Measurements from ENCODE around the gene INPP5A.

DNA sequence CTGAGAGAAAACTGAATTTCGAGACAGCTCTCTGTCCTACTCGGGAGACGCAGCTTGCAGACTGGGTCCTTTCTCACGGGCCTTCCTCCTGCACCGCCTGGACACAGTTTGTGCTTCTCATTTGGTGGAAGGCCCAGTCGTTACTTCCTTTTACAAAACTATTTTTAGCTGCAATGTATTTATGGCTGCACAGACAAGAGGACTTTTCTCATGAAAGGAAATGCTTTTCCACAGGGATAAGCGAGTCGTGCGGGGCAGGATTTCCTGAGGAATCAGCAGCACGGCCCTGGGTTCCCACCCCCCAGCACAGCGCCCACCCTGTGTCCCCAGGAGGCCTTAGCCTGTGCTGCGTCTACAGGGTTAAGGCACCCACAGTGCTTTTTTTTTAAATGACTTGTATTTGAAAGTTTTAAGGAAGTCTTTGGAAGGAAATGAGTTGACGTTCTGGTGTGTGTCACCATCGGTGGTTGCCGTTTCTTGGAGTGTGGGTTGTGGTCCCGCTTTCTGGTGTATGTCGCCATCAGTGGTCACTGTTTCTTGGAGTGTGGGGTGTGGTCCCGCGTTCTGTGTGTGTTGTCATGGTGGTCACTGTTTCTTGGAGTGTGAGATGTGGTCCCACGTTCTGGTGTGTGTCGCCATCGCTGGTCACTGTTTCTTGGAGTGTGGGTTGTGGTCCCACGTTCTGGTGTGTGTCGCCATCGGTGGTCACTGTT is 50.9 kb downstream of the INPP5A start:
- TF ChIP-seq, protein P1, sequence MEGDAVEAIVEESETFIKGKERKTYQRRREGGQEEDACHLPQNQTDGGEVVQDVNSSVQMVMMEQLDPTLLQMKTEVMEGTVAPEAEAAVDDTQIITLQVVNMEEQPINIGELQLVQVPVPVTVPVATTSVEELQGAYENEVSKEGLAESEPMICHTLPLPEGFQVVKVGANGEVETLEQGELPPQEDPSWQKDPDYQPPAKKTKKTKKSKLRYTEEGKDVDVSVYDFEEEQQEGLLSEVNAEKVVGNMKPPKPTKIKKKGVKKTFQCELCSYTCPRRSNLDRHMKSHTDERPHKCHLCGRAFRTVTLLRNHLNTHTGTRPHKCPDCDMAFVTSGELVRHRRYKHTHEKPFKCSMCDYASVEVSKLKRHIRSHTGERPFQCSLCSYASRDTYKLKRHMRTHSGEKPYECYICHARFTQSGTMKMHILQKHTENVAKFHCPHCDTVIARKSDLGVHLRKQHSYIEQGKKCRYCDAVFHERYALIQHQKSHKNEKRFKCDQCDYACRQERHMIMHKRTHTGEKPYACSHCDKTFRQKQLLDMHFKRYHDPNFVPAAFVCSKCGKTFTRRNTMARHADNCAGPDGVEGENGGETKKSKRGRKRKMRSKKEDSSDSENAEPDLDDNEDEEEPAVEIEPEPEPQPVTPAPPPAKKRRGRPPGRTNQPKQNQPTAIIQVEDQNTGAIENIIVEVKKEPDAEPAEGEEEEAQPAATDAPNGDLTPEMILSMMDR (IDR thresholded peaks at IDR 0.05) = no peak
- no peak for TF ChIP-seq POLR2A (IDR thresholded peaks at IDR 0.05)
